H9 (cell line): ENCODE data around the gene PTPN13. TPM values are rescaled to one million over a fixed set of nuclear protein-coding genes. Genes with fewer than 3 reads are reported as not detected.

ENCODE experiments used
- DNase-seq: peaks from one replicate; pipeline ENCODE4 v3.0.0-alpha.2; 2017
- H2AFZ ChIP-seq: one replicate; pipeline ENCODE4 v1.6.1; 2013; ENCODE audit warnings: mild to moderate bottlenecking, low read length, control low read depth, moderate library complexity
- H2AK5ac ChIP-seq: 2 replicates; pipeline ENCODE4 v1.6.1; 2013; ENCODE audit warnings: low read length, control low read depth, mixed read lengths; ENCODE audit not compliant: insufficient read length
- H2BK120ac ChIP-seq: one replicate; pipeline ENCODE4 v1.6.1; 2013; ENCODE audit warnings: low read depth, mild to moderate bottlenecking, low read length, control low read depth, inconsistent platforms; ENCODE audit not compliant: poor library complexity, severe bottlenecking
- H2BK12ac ChIP-seq: 2 replicates; pipeline ENCODE4 v1.6.1; 2013; ENCODE audit warnings: low read length, control low read depth, mixed read lengths, low read depth; ENCODE audit not compliant: insufficient read length
- H2BK15ac ChIP-seq: 2 replicates; pipeline ENCODE4 v1.6.1; 2013; ENCODE audit warnings: low read depth, low read length, control low read depth
- H2BK20ac ChIP-seq: one replicate; pipeline ENCODE4 v1.6.1; 2013; ENCODE audit warnings: low read depth, mild to moderate bottlenecking, low read length, control low read depth, inconsistent platforms; ENCODE audit not compliant: poor library complexity, severe bottlenecking
- H2BK5ac ChIP-seq: 2 replicates; pipeline ENCODE4 v1.6.1; 2013; ENCODE audit warnings: low read length, control low read depth, mixed read lengths; ENCODE audit not compliant: insufficient read length
- H3K14ac ChIP-seq: 2 replicates; pipeline ENCODE4 v1.6.1; 2013; ENCODE audit warnings: low read length, control low read depth; ENCODE audit not compliant: insufficient read depth
- H3K18ac ChIP-seq: 2 replicates; pipeline ENCODE4 v1.6.1; 2013; ENCODE audit warnings: low read depth, mild to moderate bottlenecking, mixed read lengths, low read length, control low read depth; ENCODE audit not compliant: insufficient read length
- H3K23ac ChIP-seq: 2 replicates; pipeline ENCODE4 v1.6.1; 2013; ENCODE audit warnings: low read length, control low read depth, mixed read lengths, low read depth; ENCODE audit not compliant: insufficient read length
- H3K23me2 ChIP-seq: 2 replicates; pipeline ENCODE4 v1.6.1; 2013; ENCODE audit warnings: low read depth, mild to moderate bottlenecking, mixed read lengths, low read length, control low read depth; ENCODE audit not compliant: insufficient read length, poor library complexity, severe bottlenecking
- H3K27ac ChIP-seq: 2 replicates; pipeline ENCODE4 v1.5.1; 2013; ENCODE audit warnings: low read length, control low read depth, mixed read lengths, low read depth; ENCODE audit not compliant: insufficient read length
- H3K27me3 ChIP-seq: 2 replicates; pipeline ENCODE4 v1.6.1; 2013; ENCODE audit warnings: low read length, control low read depth, inconsistent platforms; ENCODE audit not compliant: insufficient read depth
- H3K4ac ChIP-seq: 2 replicates; pipeline ENCODE4 v1.6.1; 2013; ENCODE audit warnings: low read depth, mild to moderate bottlenecking, control low read depth, inconsistent platforms, low read length, moderate library complexity
- H3K4me1 ChIP-seq: 2 replicates; pipeline ENCODE4 v1.6.1; 2013; ENCODE audit warnings: low read length, control low read depth, inconsistent platforms; ENCODE audit not compliant: insufficient read depth
- H3K4me2 ChIP-seq: 2 replicates; pipeline ENCODE4 v1.6.1; 2013; ENCODE audit warnings: low read length, control low read depth, mixed read lengths; ENCODE audit not compliant: insufficient read length, insufficient read depth
- H3K56ac ChIP-seq: 2 replicates; pipeline ENCODE4 v1.6.1; 2013; ENCODE audit warnings: low read depth, mild to moderate bottlenecking, mixed read lengths, low read length, control low read depth; ENCODE audit not compliant: insufficient read length
- H3K79me1 ChIP-seq: 2 replicates; pipeline ENCODE4 v1.6.1; 2013; ENCODE audit warnings: low read depth, mild to moderate bottlenecking, moderate library complexity, low read length, control low read depth, inconsistent platforms; ENCODE audit not compliant: insufficient read depth, poor library complexity, severe bottlenecking
- H3K79me2 ChIP-seq: 2 replicates; pipeline ENCODE4 v1.6.1; 2013; ENCODE audit warnings: low read length, control low read depth, inconsistent platforms; ENCODE audit not compliant: insufficient read depth
- H3K9ac ChIP-seq: 2 replicates; pipeline ENCODE4 v1.6.1; 2013; ENCODE audit warnings: low read length, control low read depth, mixed read lengths; ENCODE audit not compliant: insufficient read length; ENCODE audit errors: extremely low read depth
- H3K9me3 ChIP-seq: one replicate; pipeline ENCODE4 v1.6.1; 2013; ENCODE audit warnings: low read depth, low read length, inconsistent platforms; ENCODE audit not compliant: control insufficient read depth
- H3T11ph ChIP-seq: one replicate; pipeline ENCODE4 v1.6.1; 2013; ENCODE audit warnings: mild to moderate bottlenecking, low read length, control low read depth, inconsistent platforms
- H4K20me1 ChIP-seq: one replicate; pipeline ENCODE4 v1.6.1; 2013; ENCODE audit not compliant: control insufficient read depth, insufficient read length, insufficient read depth
- H4K5ac ChIP-seq: 2 replicates; pipeline ENCODE4 v1.6.1; 2013; ENCODE audit warnings: low read depth, mild to moderate bottlenecking, mixed read lengths, low read length, control low read depth; ENCODE audit not compliant: insufficient read length
- H4K8ac ChIP-seq: replicated peaks from 2 replicates; pipeline ENCODE4 v1.6.1; 2013; ENCODE audit warnings: low read length, control low read depth, mixed read lengths, low read depth; ENCODE audit not compliant: insufficient read length
- H4K91ac ChIP-seq: 2 replicates; pipeline ENCODE4 v1.6.1; 2013; ENCODE audit warnings: low read depth, mild to moderate bottlenecking, moderate library complexity, mixed read lengths, low read length, control low read depth; ENCODE audit not compliant: insufficient read length
- H3K27ac Mint-ChIP-seq, 3 experiments: 2 replicates in 2 of 3; 3 replicates in 1 of 3; pipeline ENCODE4 v1.8.0; 2020 to 2021; ENCODE audit warnings: mixed read lengths in 3 of 3, mild to moderate bottlenecking in 1 of 3, moderate library complexity in 1 of 3
- H3K27me3 Mint-ChIP-seq: 2 replicates; pipeline ENCODE4 v1.8.0; 2021; ENCODE audit warnings: low read depth, mild to moderate bottlenecking, moderate library complexity, mixed read lengths
- H3K36me3 Mint-ChIP-seq, 3 experiments: 2 replicates in 2 of 3; 3 replicates in 1 of 3; pipeline ENCODE4 v1.8.0; 2020 to 2021; ENCODE audit warnings: low read depth in 3 of 3, mixed read lengths in 3 of 3; ENCODE audit not compliant: insufficient read depth in 1 of 3
- H3K4me1 Mint-ChIP-seq, 2 experiments: 2 replicates each; pipeline ENCODE4 v1.8.0; 2020; ENCODE audit warnings: mixed read lengths in 2 of 2
- H3K4me3 Mint-ChIP-seq, 2 experiments: 2 replicates in 1 of 2; 3 replicates in 1 of 2; pipeline ENCODE4 v1.8.0; 2020 to 2021; ENCODE audit warnings: mild to moderate bottlenecking in 2 of 2, mixed read lengths in 2 of 2, moderate library complexity in 1 of 2
- H3K9me3 Mint-ChIP-seq, 2 experiments: 2 replicates in 1 of 2; 3 replicates in 1 of 2; pipeline ENCODE4 v1.8.0; 2020; ENCODE audit warnings: mild to moderate bottlenecking in 2 of 2, mixed read lengths in 2 of 2, moderate library complexity in 1 of 2
- CTCF ChIP-seq: fragments of 200-600 bp; sonication (generic); conservative IDR thresholded peaks from 3 replicates; pipeline ENCODE4 v1.8.0; 2021; ENCODE audit warnings: antibody characterized with exemption, mild to moderate bottlenecking
- WGBS: extraction: QIAGEN DNeasy Blood & Tissue Kit; methylation state at CpG from one replicate; pipeline ENCODE4 v1.1.7; 2013; ENCODE audit warnings: missing lambda C conversion rate, low lambda C conversion rate, mixed read lengths; ENCODE audit not compliant: insufficient read length; ENCODE audit errors: extremely low coverage; 5-methylcytosine and 5-hydroxymethylcytosine counted together
- total RNA-seq: library from RNA; stranded (reverse); gene quantifications from 2 replicates; pipeline ENCODE4 v1.2.1, GENCODE V29; 2021

PTPN13 gene
- total RNA-seq, 1 experiment from 2014 or later: 34.9 TPM

GRCh38 chr4:86815653-86816052 is 221.5 kb downstream of the PTPN13 start:
- H3K9me3 ChIP-seq: peaks cover 4% of the 10 kb centered on the region
- Mint-ChIP-seq H3K9me3 (peaks cover 5 to 7% of the 10 kb centered on the region in 2 experiments; a peak in 2 of 5 replicates), H3K4me3 (no peak overlapping the region), H3K4me1 (peaks cover 0 to 5% of the 10 kb centered on the region in 2 experiments; a peak in 2 of 4 replicates), H3K27ac (no peak overlapping the region), H3K36me3 (peaks cover 39 to 49% (median 43%) of the 10 kb centered on the region in 3 experiments), H3K27me3 (no peaks in the 10 kb centered on the region)
- no peak overlapping the region for H4K91ac ChIP-seq
- H2BK5ac ChIP-seq: no peak overlapping the region
- no peak overlapping the region for H2BK20ac ChIP-seq
- DNase-seq: no peak
- H2BK12ac ChIP-seq: no peak overlapping the region
- no peak overlapping the region for H2AFZ ChIP-seq
- no peak overlapping the region for H3K4ac ChIP-seq
- no peak overlapping the region for H3T11ph ChIP-seq
- no peaks in the 10 kb centered on the region for H3K79me1 ChIP-seq
- H4K20me1 ChIP-seq: no peaks in the 10 kb centered on the region
- TF ChIP-seq CTCF: no peak
- H3K23ac ChIP-seq: no peak overlapping the region
- no peak overlapping the region for H3K4me2 ChIP-seq
- H3K27me3 ChIP-seq: no peaks in the 10 kb centered on the region
- H3K23me2 ChIP-seq: no peaks in the 10 kb centered on the region
- no peak overlapping the region for H3K56ac ChIP-seq
- H3K4me1 ChIP-seq: no peaks in the 10 kb centered on the region
- H3K18ac ChIP-seq: no peak overlapping the region
- H2BK15ac ChIP-seq: no peak overlapping the region
- no peak overlapping the region for H2BK120ac ChIP-seq
- WGBS: no CpG with 5 or more reads among the region's 1 CpG
- H4K8ac ChIP-seq: no peak overlapping the region
- H3K9ac ChIP-seq: no peak overlapping the region
- no peak overlapping the region for H2AK5ac ChIP-seq
- H3K27ac ChIP-seq: no peak overlapping the region
- no peak overlapping the region for H4K5ac ChIP-seq
- H3K79me2 ChIP-seq: no peaks in the 10 kb centered on the region
- no peak overlapping the region for H3K14ac ChIP-seq
